H1 (cell line): ENCODE data around the gene CD276. TPM values are rescaled to one million over a fixed set of nuclear protein-coding genes. Genes with fewer than 3 reads are reported as not detected.

Experiments
- CTCF ChIA-PET: fragments of 300-600 bp; sonication (Branson Sonifier 250); formaldehyde crosslinking; loops from one replicate; lab custom pipeline; 2021; ENCODE audit not compliant: partially characterized antibody; lab: Charles Lee
- POLR2A ChIA-PET: fragments of 300-600 bp; sonication (Branson Sonifier 250); formaldehyde crosslinking; loops from one replicate; lab custom pipeline; 2021; ENCODE audit warnings: inconsistent platforms; ENCODE audit not compliant: partially characterized antibody; lab: Charles Lee
- DNase-seq, 2 experiments: peaks; one replicate each; pipeline versions ENCODE4 v3.0.0 to v3.0.0-alpha.2; 2010 to 2022; ENCODE audit warnings: low spot score in 2 of 2, low read depth in 1 of 2, mixed read lengths in 1 of 2
- FAIRE-seq: peaks from 2 replicates; lab custom pipeline; 2011; peaks lifted over from hg19 to GRCh38; lab: Jason Lieb, UNC
- H2AFZ ChIP-seq: 2 replicates; pipeline ENCODE4 v1.8.1; 2012; ENCODE audit warnings: low read length, inconsistent platforms
- H2AK5ac ChIP-seq: 2 replicates; pipeline ENCODE4 v1.6.1; 2013; ENCODE audit warnings: low read depth, low read length
- H2BK120ac ChIP-seq: replicated peaks from 2 replicates; pipeline ENCODE3; 2013; ENCODE audit warnings: low read depth, low read length, inconsistent platforms
- H2BK12ac ChIP-seq: 2 replicates; pipeline ENCODE4 v1.6.1; 2013; ENCODE audit warnings: low read depth, low read length
- H2BK15ac ChIP-seq: 2 replicates; pipeline ENCODE4 v1.6.1; 2013; ENCODE audit warnings: low read length
- H2BK20ac ChIP-seq: 2 replicates; pipeline ENCODE4 v1.6.1; 2013; ENCODE audit warnings: low read length
- H2BK5ac ChIP-seq: 2 replicates; pipeline ENCODE4 v1.6.1; 2013; ENCODE audit warnings: low read depth, low read length
- H3K14ac ChIP-seq: 2 replicates; pipeline ENCODE4 v1.6.1; 2013; ENCODE audit warnings: inconsistent platforms; ENCODE audit not compliant: insufficient read length
- H3K18ac ChIP-seq: 2 replicates; pipeline ENCODE4 v1.6.1; 2013; ENCODE audit warnings: low read length; ENCODE audit errors: extremely low read depth
- H3K23ac ChIP-seq: 2 replicates; pipeline ENCODE4 v1.6.1; 2013; ENCODE audit warnings: inconsistent platforms; ENCODE audit not compliant: insufficient read length
- H3K23me2 ChIP-seq: 2 replicates; pipeline ENCODE4 v1.6.1; 2013; ENCODE audit warnings: low read depth, low read length
- H3K27ac ChIP-seq: 2 replicates; pipeline ENCODE4 v1.6.1; 2011; ENCODE audit warnings: low read depth, low read length, inconsistent platforms
- H3K27me3 ChIP-seq, 4 experiments: replicated peaks in 1 of 4; 1 replicate in 1 of 4; 2 replicates in 3 of 4; pipeline versions ENCODE4 v1.6.1 to v1.8.1; 2011 to 2013; ENCODE audit warnings: low read length in 3 of 4, mild to moderate bottlenecking in 3 of 4, inconsistent platforms in 2 of 4, mixed read lengths in 2 of 4, moderate library complexity in 1 of 4; ENCODE audit not compliant: control insufficient read depth in 3 of 4, insufficient read depth in 3 of 4; ENCODE audit errors: extremely low read depth in 1 of 4
- H3K36me3 ChIP-seq, 4 experiments: 2 replicates each; pipeline versions ENCODE4 v1.6.1 to v1.8.1; 2011 to 2013; ENCODE audit warnings: mild to moderate bottlenecking in 4 of 4, low read length in 3 of 4, moderate library complexity in 2 of 4, control low read depth in 1 of 4, inconsistent platforms in 1 of 4; ENCODE audit not compliant: insufficient read depth in 4 of 4, control insufficient read depth in 2 of 4
- H3K4ac ChIP-seq: replicated peaks from 2 replicates; pipeline ENCODE3; 2013; ENCODE audit warnings: low read length, low read depth, mixed read lengths, inconsistent platforms; ENCODE audit not compliant: insufficient read length
- H3K4me1 ChIP-seq, 4 experiments: replicated peaks in 1 of 4; 1 replicate in 1 of 4; 2 replicates in 3 of 4; pipeline versions ENCODE4 v1.6.1 to v1.8.1; 2011 to 2013; ENCODE audit warnings: low read length in 3 of 4, inconsistent platforms in 2 of 4, mixed read lengths in 1 of 4; ENCODE audit not compliant: insufficient read depth in 4 of 4, control insufficient read depth in 3 of 4
- H3K4me2 ChIP-seq, 2 experiments: 2 replicates each; pipeline versions ENCODE4 v1.6.1 to v1.8.1; 2011 to 2013; ENCODE audit warnings: low read depth in 2 of 2, low read length in 2 of 2, control low read depth in 1 of 2, inconsistent platforms in 1 of 2, mild to moderate bottlenecking in 1 of 2; ENCODE audit not compliant: insufficient read depth in 1 of 2
- H3K4me3 ChIP-seq, 4 experiments: fragments of 200-600, 300-600 bp in 1 of 4; sonication (generic), shearing (Covaris generic), sonication (Bioruptor Twin) in 1 of 4; 2 replicates each; pipeline versions ENCODE4 v1.5.1 to v1.8.1; 2011 to 2016; ENCODE audit warnings: low read length in 4 of 4, low read depth in 3 of 4, control low read depth in 2 of 4, inconsistent platforms in 2 of 4, mild to moderate bottlenecking in 2 of 4, mixed read lengths in 1 of 4, moderate library complexity in 1 of 4; ENCODE audit not compliant: insufficient read depth in 2 of 4; ENCODE audit errors: extremely low read depth in 1 of 4
- H3K56ac ChIP-seq: replicated peaks from 2 replicates; pipeline ENCODE3; 2013; ENCODE audit warnings: low read depth, mild to moderate bottlenecking, mixed read lengths, low read length, inconsistent platforms; ENCODE audit not compliant: insufficient read length
- H3K79me1 ChIP-seq: 2 replicates; pipeline ENCODE4 v1.6.1; 2013; ENCODE audit warnings: low read depth, low read length, control low read depth
- H3K79me2 ChIP-seq, 2 experiments: 2 replicates each; pipeline versions ENCODE4 v1.6.1 to v1.8.1; 2012 to 2013; ENCODE audit warnings: low read length in 2 of 2, mild to moderate bottlenecking in 2 of 2, inconsistent platforms in 1 of 2; ENCODE audit not compliant: insufficient read depth in 2 of 2, control insufficient read depth in 1 of 2
- H3K9ac ChIP-seq, 4 experiments: replicated peaks in 1 of 4; 1 replicate in 1 of 4; 2 replicates in 3 of 4; pipeline versions ENCODE4 v1.6.1 to v1.8.1; 2011 to 2013; ENCODE audit warnings: low read depth in 3 of 4, low read length in 3 of 4, control low read depth in 2 of 4, mild to moderate bottlenecking in 2 of 4, moderate library complexity in 2 of 4, inconsistent platforms in 1 of 4; ENCODE audit errors: extremely low read depth in 1 of 4
- H3K9me3 ChIP-seq, 2 experiments: 2 replicates each; pipeline versions ENCODE4 v1.6.1 to v1.8.1; 2012 to 2013; ENCODE audit warnings: mild to moderate bottlenecking in 2 of 2, moderate library complexity in 2 of 2, control low read depth in 1 of 2, inconsistent platforms in 1 of 2, low read depth in 1 of 2, low read length in 1 of 2, mixed read lengths in 1 of 2; ENCODE audit not compliant: insufficient read depth in 2 of 2
- H4K20me1 ChIP-seq, 2 experiments: replicated peaks in 1 of 2; 2 replicates each; pipeline versions ENCODE3 to v1.8.1; 2011 to 2013; ENCODE audit warnings: inconsistent platforms in 2 of 2, low read length in 2 of 2, mild to moderate bottlenecking in 1 of 2; ENCODE audit not compliant: insufficient read depth in 2 of 2, control insufficient read depth in 1 of 2
- H4K5ac ChIP-seq: 2 replicates; pipeline ENCODE4 v1.6.1; 2013; ENCODE audit warnings: low read length, low read depth, mixed read lengths, inconsistent platforms; ENCODE audit not compliant: insufficient read length
- H4K8ac ChIP-seq: 2 replicates; pipeline ENCODE4 v1.8.0; 2013; ENCODE audit warnings: mild to moderate bottlenecking, moderate library complexity, low read length, inconsistent platforms; ENCODE audit not compliant: insufficient read depth; ENCODE audit errors: extremely low read depth
- H4K91ac ChIP-seq: replicated peaks from 2 replicates; pipeline ENCODE3; 2013; ENCODE audit warnings: low read length, mixed read lengths, inconsistent platforms; ENCODE audit not compliant: insufficient read length
- CREB1 ChIP-seq: IDR thresholded peaks from 2 replicates; pipeline ENCODE4 v1.6.1; 2012; ENCODE audit warnings: inconsistent platforms
- CTBP2 ChIP-seq: IDR thresholded peaks from 2 replicates; pipeline ENCODE4 v1.7.0; 2011; ENCODE audit warnings: borderline replicate concordance, mild to moderate bottlenecking, moderate library complexity, mixed read lengths, low read length; ENCODE audit not compliant: insufficient read depth, insufficient read length
- GABPA ChIP-seq: IDR thresholded peaks from 2 replicates; pipeline ENCODE4 v1.6.1; 2011; ENCODE audit warnings: mild to moderate bottlenecking, low read length, moderate library complexity, borderline replicate concordance; ENCODE audit not compliant: insufficient read depth
- NANOG ChIP-seq: IDR thresholded peaks from 2 replicates; pipeline ENCODE4 v1.6.1; 2011; ENCODE audit warnings: low read length, low read depth, mild to moderate bottlenecking, inconsistent platforms; ENCODE audit not compliant: insufficient read depth, poor library complexity, severe bottlenecking
- NRF1 ChIP-seq: IDR thresholded peaks from 2 replicates; pipeline ENCODE4 v1.6.1; 2011; ENCODE audit warnings: mild to moderate bottlenecking, low read depth, low read length, improper control_type of control experiment
- POLR2AphosphoS5 ChIP-seq: IDR thresholded peaks from 2 replicates; pipeline ENCODE4 v1.6.1; 2011; ENCODE audit warnings: low read depth, low read length
- RAD21 ChIP-seq, 2 experiments: IDR thresholded peaks in 1 of 2; conservative IDR thresholded peaks in 1 of 2; 2 replicates each; pipeline ENCODE4 v1.6.1; 2011; ENCODE audit warnings: low read depth in 2 of 2, low read length in 2 of 2, improper control_type of control experiment in 1 of 2, inconsistent platforms in 1 of 2, mild to moderate bottlenecking in 1 of 2, moderate library complexity in 1 of 2
- SRF ChIP-seq: IDR thresholded peaks from 2 replicates; pipeline ENCODE4 v1.6.1; 2011; ENCODE audit warnings: mild to moderate bottlenecking, low read depth, low read length, moderate library complexity
- WGBS, 2 experiments: shearing (Covaris generic) in 1 of 2; methylation state at CpG; one replicate each; pipeline versions ENCODE4 v1.1.6 to v1.1.7; 2013 to 2015; ENCODE audit warnings: low lambda C conversion rate in 2 of 2, mixed read lengths in 2 of 2, inconsistent platforms in 1 of 2, low coverage in 1 of 2, missing lambda C conversion rate in 1 of 2; ENCODE audit not compliant: insufficient replicate concordance in 2 of 2, insufficient coverage in 1 of 2, insufficient read length in 1 of 2; ENCODE audit errors: extremely low coverage in 1 of 2, missing lambda C conversion rate in 1 of 2; 5-methylcytosine and 5-hydroxymethylcytosine counted together
- polyA plus RNA-seq, 7 experiments: library from polyadenylated mRNA; depleted of rRNA in 3 of 7; stranded (reverse) in 5 of 7; unstranded in 2 of 7; fragments of >200 nt in 5 of 7; fragments of 200-250 nt in 2 of 7; gene quantifications; 1 replicate in 5 of 7; 2 replicates in 1 of 7; 4 replicates in 1 of 7; pipeline versions ENCODE4 v1.2.1 to v1.2.3, GENCODE V29; 2011 to 2013; ENCODE audit warnings: missing spikeins in 2 of 7, mixed read lengths in 2 of 7
- total RNA-seq: library from RNA; stranded (reverse); fragmentation: NEBNext Ultra II Directional; extraction: Animal tissue kit (Norgen Biotek cat#: 25700); gene quantifications from 2 replicates; pipeline ENCODE4 v1.2.1, GENCODE V29; 2021
- TF ChIP-seq, protein P1 (sequence below): IDR thresholded peaks from 2 replicates; pipeline ENCODE4 v1.6.1; 2012; ENCODE audit warnings: inconsistent platforms
- TF ChIP-seq, protein P2 (sequence below), 3 experiments: IDR thresholded peaks; 1 replicate in 2 of 3; 2 replicates in 1 of 3; pipeline versions ENCODE4 v1.5.1 to v1.6.1; 2011; ENCODE audit warnings: low read length in 3 of 3, mild to moderate bottlenecking in 3 of 3, inconsistent platforms in 2 of 3, low read depth in 1 of 3, moderate library complexity in 1 of 3; ENCODE audit not compliant: insufficient read depth in 1 of 3; ENCODE audit errors: control extremely low read depth in 1 of 3

CD276 gene
- total and polyA plus RNA-seq, 2 of the 8 experiments (the other 6 are each of a cell fraction or from before 2014, with no cell fraction given) = 156 to 158 TPM

DNA sequence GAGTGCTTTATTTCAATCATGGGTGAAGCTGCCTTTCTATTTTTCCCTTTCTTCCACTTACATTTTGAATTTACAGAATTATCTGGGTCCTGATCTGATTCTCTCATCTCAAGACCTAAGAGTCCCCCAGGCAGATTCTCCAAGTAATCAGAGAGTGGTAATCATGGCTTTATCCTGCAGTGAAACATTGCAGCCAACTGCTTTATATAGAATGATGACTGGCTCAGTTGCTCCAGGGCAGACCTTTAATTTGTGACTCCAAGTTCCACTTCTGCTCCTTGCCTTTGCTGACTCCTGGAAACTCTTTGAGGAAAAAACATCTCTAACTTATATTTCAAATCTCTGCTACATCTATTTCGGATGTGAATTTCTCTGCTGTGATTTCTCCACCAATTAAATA lies 25.5 kb upstream of the CD276 start:
- POLR2A ChIA-PET = no interaction called here
- TF ChIP-seq NRF1 (no peak), SRF (no peak), CREB1 (no peak), CTBP2 (no peak), GABPA (no peak), RAD21 (IDR thresholded peaks at IDR 0.05 in 1 of 2, conservative IDR thresholded peaks at IDR 0.05 in 1 of 2; ENCODE audit: low read depth in 2 of 2, low read length in 2 of 2) (no peak), POLR2AphosphoS5 (no peak), NANOG (no peak)
- TF ChIP-seq, protein P1, sequence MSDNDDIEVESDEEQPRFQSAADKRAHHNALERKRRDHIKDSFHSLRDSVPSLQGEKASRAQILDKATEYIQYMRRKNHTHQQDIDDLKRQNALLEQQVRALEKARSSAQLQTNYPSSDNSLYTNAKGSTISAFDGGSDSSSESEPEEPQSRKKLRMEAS = no peak
- TF ChIP-seq, protein P2, sequence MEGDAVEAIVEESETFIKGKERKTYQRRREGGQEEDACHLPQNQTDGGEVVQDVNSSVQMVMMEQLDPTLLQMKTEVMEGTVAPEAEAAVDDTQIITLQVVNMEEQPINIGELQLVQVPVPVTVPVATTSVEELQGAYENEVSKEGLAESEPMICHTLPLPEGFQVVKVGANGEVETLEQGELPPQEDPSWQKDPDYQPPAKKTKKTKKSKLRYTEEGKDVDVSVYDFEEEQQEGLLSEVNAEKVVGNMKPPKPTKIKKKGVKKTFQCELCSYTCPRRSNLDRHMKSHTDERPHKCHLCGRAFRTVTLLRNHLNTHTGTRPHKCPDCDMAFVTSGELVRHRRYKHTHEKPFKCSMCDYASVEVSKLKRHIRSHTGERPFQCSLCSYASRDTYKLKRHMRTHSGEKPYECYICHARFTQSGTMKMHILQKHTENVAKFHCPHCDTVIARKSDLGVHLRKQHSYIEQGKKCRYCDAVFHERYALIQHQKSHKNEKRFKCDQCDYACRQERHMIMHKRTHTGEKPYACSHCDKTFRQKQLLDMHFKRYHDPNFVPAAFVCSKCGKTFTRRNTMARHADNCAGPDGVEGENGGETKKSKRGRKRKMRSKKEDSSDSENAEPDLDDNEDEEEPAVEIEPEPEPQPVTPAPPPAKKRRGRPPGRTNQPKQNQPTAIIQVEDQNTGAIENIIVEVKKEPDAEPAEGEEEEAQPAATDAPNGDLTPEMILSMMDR (IDR thresholded peaks at IDR 0.05; ENCODE audit: control extremely low read depth in 1 of 3, insufficient read depth in 1 of 3, low read depth in 1 of 3, low read length in 3 of 3) = no peak

More for the DNA sequence above, 25.5 kb upstream of the CD276 start:
- H3K36me3 ChIP-seq = no peaks in the 10 kb centered on the region
- no peak overlapping the region for H3K23ac ChIP-seq
- no peak overlapping the region for H3K18ac ChIP-seq
- no peaks in the 10 kb centered on the region for H3K9me3 ChIP-seq
- no peak overlapping the region for H2BK15ac ChIP-seq
- H4K8ac ChIP-seq = no peak overlapping the region
- no peak overlapping the region for H3K4ac ChIP-seq
- no peaks in the 10 kb centered on the region for H3K79me1 ChIP-seq
- no peak overlapping the region for H2BK120ac ChIP-seq
- H3K56ac ChIP-seq = no peak overlapping the region
- no peak overlapping the region for H2AFZ ChIP-seq
- no peak overlapping the region for H4K5ac ChIP-seq
- no peak overlapping the region for H3K4me2 ChIP-seq
- CTCF ChIA-PET = interaction anchor here (0.7 to 1.9 kb wide), 2 partner anchors 41 to 47 kb away, joined by 3 to 11 read pairs (median 4); no protein-coding TSS in a partner anchor
- H2BK12ac ChIP-seq = no peak overlapping the region
- no peak overlapping the region for H3K4me3 ChIP-seq
- 79% methylated on average over 1 of the region's 1 CpG; no CpG with 5 or more reads in 1 of the 2 experiments for WGBS, 2 experiments
- H2BK5ac ChIP-seq = no peak overlapping the region
- no peaks in the 10 kb centered on the region for H4K20me1 ChIP-seq
- DNase-seq (no peak), FAIRE-seq (no peak)
- no peak overlapping the region for H3K27ac ChIP-seq
- no peak overlapping the region for H2BK20ac ChIP-seq
- 0 out of 7 replicates have a peak, but pooled peaks cover 0 to 2% (median 0%) of the 10 kb centered on the region in 4 experiments for H3K27me3 ChIP-seq
- no peak overlapping the region for H2AK5ac ChIP-seq
- H4K91ac ChIP-seq = no peak overlapping the region
- H3K79me2 ChIP-seq = no peaks in the 10 kb centered on the region
- H3K14ac ChIP-seq = no peak overlapping the region
- H3K9ac ChIP-seq = no peak overlapping the region
- no peaks in the 10 kb centered on the region for H3K23me2 ChIP-seq
- no peaks in the 10 kb centered on the region for H3K4me1 ChIP-seq
